NK-92 (cell line): ENCODE results near the gene TMEM132A.
"Not testable (repeated sequence)": the region's sequence is repeated elsewhere in the genome, so short reads cannot be mapped to it uniquely, and the experiment has no call there.

Source experiments
- DNase-seq: peaks from one replicate; lab custom pipeline; 2025; ENCODE audit not compliant: unreplicated experiment; lab: John Stamatoyannopoulos, UW

The TMEM132A gene

DNA sequence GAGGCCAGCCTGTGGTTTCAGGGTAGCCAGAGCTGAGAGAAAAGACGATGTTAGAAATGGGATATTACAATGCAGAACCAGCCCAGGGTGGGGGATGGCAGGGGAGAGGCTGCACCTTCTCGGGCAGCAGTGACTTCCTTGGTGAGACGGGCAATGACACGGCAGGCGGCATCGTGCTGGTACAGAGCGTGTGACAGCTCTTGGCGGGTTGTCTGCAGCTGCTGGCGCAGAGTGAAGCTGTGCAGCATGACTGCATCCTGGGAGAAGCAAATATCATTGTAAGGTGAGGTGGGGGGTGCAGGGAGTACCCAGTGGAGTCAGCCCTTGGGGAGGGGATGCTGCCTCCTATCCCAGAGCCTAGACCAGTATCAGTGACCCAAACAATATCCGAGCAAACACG lies 21.6 kb upstream of the TMEM132A start:
- DNase-seq, result no peak

DNA sequence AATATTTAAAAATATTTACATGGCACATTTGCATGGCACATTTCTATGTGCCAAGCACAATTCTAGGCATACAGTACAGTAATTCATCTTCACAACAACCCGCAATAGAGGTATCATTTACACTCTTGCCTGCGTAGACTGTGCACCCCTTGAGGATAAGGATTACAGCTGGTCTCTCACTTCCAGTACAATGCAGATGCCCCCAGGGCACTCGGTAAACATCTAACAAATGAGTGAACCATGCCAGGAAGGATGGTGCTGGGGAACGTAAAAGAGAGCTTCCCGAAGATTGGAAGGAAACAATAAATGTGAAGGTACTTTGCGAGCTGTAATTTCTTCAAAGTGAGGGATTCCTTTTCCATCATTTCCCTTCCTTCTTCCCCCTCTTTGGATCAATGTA lies 19.2 kb upstream of the TMEM132A start:
- DNase-seq, result no peak

DNA sequence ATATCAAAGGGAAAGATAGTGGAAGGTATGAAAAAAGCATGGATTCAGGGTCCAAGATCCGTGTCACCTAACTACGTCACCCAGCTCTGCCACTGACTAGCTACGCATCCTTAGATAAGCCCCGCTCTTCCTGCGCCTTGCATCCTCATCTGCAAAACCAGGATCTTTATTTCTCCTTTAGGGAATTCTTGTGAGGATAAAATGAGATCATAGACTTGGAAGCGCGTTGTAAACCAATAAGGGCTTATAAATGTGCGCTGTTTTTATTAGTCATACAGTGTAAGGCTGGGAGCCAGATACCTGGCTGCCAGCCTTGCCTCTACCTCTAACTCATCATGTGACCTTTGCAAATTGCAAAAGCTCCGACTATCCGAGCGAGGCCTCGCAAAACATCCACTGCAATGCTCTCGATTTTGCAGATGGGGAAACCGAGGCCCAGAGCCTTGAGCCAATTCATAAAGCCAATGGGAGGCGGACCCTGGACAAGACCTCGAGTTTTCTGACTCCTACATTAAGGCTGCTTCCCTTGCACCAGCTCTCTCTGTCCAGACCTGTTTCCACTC lies 18.6 kb upstream of the TMEM132A start:
- no peak for DNase-seq

DNA sequence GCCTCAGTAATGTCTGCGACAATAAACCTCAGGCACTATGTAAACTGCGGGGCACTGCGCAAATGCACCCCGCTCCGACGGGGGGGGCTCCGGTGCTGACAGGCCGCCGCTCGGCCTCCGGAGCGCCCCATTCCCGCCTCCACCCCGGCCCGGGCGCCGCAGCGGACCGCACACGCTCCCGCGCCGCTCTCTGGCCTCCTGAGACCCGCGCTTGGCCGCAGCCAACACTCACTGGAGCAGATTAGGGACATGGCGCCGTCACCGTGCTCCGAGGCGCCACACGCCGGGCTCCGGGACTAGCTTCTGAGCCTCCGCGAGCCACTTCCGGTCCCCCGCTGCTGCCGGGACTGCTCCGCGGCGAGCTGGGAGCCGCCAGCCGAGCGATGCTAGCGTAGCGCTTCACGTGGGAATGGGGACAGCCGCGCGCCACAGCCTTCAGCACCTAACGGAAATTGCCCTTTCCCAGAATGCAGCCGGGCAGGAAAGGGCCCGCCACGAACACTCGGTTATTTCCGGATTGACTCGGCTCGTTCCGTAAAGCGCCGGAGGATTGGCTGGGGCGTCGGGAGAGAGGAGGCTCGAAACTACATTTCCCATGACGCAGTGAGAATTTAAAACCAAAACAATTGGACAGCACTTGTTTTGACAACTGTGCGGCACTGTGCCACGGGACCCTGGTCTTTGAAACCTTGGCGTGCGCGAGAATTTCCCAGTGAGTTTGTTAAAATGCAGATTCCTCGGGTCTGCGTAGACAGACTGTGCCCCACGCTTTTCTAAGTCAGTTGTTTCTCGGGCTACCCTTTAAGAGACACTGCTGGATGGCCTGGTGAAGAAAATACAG lies 17.9 kb upstream of the TMEM132A start, which contains the start of gene PRPF19:
Gene PRPF19, minus strand, starts transcription at position 454 of the 841 bp plus-strand sequence. Its CDS starts 203 bp downstream, at position 251.
- DNase-seq, result peak; percentile 85

DNA sequence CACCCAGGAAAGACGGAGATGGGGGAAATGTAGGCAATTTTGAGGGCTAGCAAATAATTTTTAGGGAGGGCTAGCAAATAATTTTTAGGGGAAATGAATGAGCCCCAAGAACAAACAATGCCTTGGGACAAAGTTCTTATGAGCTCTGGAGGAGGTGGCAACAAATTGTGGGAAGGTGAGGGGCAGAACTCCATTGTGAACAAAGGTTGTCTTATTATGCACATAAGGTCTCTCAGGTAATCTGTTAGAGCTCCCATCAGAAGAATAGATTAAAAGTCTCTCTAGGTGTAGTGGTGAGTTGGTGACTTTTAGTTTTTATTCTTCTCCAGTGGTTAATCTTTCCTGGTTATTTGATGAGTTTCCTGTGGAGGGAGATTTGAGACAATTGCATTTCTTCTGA lies 15.5 kb upstream of the TMEM132A start:
- no peak for DNase-seq

DNA sequence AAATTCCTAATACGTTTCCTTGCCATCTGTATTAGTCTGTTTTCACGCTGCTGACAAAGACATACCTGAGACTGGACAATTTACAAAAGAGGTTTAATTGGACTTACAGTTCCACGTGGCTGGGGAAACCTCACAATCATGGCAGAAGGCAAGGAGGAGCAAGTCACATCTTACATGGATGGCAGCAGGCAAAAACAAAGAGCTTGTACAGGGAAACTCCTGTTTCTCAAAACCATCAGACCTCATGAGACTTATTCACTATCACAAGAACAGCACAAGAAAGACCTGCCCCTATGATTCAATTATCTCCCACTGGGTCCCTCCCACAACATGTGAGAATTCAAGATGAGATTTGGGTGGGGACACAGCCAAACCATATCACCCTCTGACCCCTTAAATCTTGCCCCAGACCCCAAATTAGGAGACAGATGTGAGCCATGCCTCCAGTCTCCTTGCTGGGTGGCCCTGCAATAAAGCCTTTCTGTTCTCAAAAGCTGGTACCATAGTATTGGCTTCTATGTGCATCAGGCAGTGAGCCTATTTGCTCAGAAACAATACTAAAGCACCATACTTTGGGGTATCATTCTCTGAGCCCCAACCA lies 14.5 kb upstream of the TMEM132A start:
- not testable (repeated sequence) for DNase-seq

DNA sequence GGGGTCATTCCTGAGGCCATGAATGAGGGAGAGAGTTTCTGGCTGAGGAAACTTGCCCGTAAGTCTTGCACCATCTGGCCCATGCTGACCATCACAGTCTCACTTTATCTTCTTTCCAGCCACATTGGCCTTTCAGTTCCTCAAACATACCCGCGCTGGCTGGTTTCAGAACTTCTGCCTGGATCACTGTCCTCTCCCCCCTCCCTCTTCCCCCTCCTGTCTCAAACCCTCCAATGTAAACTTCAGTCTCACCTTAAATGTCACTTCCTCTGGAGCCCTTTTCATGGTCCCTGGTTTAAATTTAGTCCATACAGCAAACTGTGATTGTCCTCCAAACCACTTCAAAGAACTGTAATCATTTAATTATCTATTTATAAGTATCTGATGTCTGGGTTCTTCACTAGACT lies 14.0 kb upstream of the TMEM132A start:
- no peak for DNase-seq

DNA sequence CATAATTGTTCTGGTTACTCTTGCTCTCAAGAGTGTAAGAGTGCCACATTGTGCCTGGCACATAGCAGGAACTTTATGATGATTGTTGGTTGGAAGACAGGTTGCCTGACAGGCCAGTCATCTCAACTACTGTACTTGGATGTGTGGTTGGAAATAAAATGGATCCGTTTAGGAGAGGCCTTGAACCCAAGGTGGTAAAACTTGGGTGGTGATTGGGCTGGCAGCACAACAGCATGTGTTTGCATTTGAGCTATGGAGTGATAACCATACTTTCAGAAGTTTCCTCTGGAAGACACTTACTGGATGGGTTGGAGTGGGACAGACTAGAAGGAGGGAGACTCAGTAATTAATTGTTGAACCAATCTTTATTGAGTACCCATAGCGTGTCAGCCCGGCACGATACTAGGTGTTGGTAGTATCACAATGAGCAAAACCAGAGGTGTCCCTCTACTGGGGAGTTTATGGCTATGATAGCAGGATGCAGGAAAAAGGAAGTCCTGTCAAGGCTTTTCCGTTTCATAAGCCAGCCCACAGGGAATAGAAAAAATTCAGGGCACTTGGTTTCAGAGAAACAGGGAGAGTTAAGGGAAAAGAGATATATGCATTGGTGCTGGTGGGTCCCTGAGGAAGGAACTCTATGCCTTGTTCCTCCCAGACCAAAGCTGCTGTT lies 13.4 kb upstream of the TMEM132A start:
- no peak for DNase-seq

DNA sequence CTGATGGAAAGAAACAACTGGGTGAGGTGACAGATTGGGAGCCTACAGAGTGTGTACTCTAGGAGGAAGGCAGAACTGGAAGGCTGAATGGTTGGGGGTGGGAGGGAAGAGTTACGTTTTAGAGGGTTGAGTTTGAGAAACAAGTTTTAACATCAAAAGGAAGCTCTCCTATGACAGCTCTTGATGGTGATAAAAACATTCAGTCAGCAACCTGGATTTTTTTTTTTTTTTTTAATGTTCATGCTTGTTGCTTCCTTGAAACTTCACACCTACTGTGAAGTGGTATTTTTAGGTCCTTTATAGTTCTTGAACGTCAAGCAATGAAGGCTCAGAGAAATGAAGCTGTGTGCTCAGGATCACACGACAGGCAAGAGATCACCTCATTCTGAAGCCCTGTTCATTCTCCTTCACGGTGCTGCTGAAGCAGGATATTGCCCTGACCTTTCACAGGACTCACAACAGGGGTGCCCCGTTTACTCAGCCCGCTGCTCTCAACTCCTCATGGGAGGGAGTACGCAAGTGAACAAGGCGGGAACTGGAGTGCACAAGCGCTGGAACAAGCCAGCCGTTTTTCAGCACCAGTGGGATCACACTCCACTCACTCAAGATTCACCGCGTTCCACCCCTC lies 11.9 kb upstream of the TMEM132A start:
- DNase-seq, result no peak

DNA sequence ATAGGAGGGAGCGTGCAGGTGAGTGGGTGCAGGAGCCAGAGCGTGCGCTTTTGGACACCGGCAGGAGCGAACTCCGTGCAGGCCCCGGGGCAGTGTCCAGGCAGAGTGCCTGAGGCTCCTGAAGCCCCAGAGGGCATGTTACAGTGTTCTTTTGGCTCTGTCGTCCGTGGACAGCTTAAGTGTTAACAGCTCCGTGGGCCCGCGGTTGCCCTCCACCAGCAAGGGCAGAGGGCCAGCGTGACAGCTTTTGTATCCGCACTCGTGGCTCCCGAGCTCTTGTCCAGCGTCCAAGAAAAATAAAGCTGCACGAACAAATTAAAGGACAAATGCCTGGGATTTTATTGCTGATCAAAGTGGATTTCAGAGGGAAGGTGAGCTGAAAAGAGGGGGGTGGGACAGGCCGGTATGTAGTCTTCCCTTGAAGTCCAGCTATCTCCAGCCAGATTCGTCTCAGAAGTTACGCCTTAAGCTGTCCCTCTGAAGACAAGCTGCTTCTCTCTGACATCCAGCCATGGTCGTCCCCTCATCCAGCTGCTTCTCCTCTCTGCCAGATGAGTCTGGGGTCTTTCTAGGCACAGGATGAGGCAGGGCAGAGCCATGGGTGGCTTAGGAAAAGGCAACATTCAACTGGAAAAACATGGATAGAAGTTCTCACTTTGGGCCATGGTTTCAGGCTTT lies 11.3 kb upstream of the TMEM132A start:
- DNase-seq, result no peak

DNA sequence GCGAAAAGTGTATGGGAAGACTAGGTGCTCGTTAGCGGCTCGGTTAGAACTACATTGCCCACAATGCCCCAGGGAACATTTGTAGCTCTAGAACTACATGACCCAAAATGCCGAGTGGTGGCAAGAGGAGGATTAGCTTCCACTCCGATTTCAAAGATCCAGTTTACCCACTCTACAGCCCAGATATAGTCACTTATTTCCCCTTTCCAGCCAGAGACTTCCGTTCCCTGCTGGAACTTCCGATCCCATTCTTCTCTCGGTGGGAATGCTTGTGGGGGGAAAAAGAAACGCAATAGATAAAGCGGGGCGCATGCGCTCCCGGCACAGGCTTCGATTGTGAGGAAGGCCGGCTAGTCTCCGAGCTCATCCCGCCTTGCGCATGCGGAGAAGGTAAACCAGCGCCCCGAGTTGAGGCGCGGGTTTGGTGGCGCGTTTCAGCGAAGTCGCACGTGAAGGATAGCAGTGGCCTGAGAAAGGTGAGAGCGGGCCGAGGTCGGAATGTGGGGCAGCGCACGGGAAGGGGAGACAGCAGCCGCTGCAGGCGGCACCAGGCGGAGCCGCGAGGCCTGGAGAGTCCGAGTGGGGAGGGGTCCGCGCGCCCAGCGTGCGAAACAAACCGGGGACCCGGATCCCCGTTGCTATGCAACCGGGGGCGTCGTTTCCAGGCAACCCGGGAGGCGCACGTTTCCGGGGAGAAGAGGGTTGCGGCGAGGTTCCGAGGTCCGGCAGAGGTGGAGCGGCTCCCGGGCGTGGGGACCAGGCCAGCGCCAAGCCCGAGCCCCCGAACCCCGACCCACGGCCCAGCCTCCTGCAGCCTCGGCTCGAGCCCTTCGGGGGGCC lies 10.2 kb upstream of the TMEM132A start, which contains the start of gene TMEM109:
Gene TMEM109, plus strand, starts transcription at position 366 of the 840 bp plus-strand sequence. CDS start 5,536 bp downstream, outside the sequence.
- DNase-seq, result peak; percentile 57

DNA sequence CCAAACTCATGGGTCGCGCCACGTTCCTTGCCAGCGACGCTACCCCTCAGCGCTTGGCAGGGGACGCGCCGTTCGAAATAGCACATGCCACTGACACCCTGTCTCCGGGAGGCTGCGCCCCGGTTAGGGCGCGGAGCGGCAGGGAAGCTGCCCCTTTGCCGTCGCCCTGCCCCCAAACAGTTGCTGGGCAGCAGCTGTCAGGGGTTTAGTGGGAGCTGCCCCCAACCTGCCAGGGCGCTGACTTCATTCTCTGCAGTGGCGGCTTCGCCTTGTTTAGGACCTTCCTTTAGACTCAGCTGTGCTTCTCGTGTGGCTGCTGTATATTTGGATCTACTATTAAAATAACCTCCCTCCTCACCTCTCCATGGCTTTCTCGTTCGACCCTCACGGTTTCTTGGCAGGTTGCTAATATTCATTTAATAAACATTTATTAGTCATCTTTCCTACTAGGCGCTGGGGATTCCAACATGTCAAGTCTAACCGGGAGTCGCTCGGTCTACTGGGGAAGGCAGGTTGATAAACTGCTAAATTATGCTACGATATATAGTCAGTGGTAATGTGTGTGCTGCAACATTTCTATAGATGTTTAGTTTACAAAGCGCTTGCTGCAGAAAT lies 9.5 kb upstream of the TMEM132A start:
- no peak for DNase-seq

DNA sequence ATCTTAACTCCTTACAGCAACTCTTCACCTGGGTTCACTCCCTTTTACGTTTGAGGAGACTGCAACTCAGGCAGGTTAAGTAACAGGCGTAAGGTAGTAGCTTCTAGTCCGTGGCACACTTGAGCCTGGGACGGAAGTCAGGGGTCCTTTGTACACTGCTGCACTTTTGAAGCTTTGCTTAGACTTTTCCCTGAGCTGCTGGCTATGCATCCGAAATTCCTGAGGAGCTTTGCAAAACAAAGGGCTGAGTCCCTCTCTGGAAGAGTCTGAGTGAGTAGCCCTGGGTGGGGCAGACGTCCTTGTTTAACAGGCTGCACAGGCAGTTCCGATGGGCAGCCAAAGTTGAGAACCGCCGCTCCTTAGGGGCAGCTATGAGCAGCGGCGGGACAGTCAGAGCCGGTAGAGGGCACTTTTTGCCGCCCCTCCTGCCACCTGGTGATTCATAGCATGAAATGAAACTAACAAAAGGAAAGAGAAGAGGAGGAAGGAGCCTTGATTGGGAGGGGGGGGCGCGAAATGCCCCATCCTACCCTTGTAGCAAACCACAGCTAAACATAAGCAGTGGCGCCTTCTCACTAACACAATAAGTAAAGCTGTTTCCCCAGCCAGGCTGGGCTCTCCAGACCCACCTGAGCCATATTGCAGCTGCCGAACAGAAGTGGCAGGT lies 8.9 kb upstream of the TMEM132A start:
- no peak for DNase-seq

DNA sequence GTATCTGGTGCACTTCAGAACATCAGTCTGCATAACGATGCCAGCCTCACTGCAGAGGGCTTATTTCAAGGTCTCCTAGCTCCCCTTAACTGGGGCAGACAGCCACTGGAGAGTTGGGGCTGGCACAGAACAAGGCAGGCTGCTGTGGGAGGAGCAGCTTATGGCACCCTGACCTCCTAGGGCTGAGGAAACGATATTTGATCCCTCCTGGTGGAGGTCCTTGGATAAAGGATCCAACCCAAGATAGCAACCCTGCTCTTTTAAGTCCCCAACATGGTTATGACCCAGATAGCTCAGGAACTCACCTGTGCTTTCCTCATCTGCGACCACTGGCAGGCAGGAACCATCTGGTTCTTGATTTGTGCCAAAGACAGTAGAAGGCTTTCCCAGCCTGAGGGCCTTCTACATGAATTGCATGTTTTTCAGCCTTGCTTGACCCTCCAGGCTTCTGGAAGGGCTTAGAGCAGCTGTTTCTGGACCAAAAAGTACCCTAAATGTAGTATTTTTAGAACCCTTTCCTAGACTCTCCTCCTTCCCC lies 7.5 kb upstream of the TMEM132A start:
- DNase-seq, result no peak

DNA sequence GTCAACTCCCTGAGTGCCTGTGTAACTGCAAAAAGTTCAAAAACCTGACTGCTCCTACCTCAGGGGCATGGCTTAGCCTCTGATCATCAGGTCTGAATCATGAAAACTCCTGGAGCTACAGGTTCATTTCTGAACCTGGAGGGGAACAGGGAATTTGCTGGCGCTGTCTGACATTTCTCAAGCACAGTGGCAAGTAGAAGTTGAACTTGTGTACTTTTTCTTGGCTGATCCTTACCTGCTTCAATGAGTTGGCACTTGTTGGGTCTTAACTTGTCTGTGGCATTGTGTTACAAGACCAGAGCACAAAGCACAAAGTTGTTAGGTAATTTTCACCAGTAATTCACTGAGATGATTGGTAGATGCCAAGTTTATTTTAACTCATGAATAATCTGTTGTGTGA lies 7.0 kb upstream of the TMEM132A start:
- no peak for DNase-seq

DNA sequence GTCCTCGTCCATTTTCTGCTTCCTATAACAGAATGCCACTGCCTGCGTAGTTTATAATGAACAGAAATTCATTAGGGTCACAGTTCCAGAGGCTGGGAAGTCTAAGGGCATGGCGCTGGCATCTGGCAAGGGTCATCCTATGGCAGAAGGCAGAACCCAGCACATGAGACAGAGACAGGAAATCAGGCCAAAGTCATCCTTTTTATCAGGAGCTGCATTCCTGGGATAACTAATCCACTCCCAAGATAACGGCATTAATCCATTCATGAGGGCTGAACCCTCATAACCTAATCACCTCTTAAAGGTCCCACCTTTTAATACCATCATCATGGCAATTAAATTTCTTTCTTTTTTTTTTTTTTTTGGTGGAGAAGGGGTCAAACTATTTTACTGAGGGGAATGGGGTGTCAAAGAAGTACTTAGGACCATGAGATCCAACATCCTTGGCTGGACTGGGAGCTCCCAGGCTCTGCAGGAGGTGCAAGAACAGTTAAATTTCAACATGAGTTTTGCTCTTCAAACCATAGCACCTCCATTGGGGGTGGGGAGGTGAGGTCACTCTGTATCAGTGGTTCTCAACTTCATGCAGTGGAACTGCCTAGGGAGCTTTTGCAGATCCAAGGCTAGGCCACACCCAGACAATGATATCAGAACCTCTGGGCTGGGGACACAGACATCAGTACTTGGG lies 5.9 kb upstream of the TMEM132A start:
- no peak for DNase-seq

DNA sequence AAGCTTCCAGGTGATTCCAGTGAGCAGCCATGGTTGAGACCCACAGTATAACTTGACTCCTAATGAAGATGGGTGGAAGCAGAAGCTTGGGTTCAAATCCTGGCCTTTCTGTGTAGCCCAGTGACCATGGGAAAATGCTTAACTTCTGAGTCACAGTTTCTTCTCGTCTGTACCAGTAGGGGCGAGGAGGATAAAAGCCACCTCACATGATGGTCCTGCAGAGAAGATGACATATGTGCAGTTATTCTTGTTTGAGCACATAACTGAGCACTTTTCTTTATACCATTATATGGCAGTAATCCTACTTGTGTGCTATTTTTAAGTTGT lies 5.4 kb upstream of the TMEM132A start:
- no peak for DNase-seq

DNA sequence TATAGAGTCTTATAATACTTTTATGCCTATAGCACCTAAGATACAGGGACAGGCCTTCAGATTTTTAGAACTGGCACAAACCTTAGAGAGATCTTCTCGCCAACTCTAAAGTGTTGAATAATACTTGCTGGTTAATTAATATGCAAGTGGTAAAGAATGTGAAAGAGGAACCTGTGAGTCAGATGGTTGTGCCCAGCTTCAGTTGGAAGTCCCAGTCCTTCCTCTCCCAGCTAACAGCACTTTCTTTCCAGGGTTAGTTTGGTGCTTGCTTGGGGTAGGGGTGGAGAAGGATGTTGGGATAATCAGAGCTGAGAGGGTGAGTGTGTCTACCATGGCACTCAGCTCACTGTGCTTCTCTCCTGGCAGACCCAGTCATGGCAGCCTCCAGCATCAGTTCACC lies 4.9 kb upstream of the TMEM132A start:
- DNase-seq, result no peak
